Suprapubic skin (tissue), 4 donors: ENCODE data around the gene MOB4. TPM values are rescaled to one million over a fixed set of nuclear protein-coding genes. Genes with fewer than 3 reads are reported as not detected.

Experiments used
- DNase-seq, 2 donors: peaks; one replicate each; pipeline ENCODE4 v3.0.0-alpha.2; 2019; ENCODE audit warnings: low spot score in 2 of 2
- H3K27ac ChIP-seq: fragments of 200-600 bp; sonication (generic); one replicate; pipeline ENCODE4 v1.5.1; 2019
- H3K27me3 ChIP-seq: fragments of 200-600 bp; sonication (generic); one replicate; pipeline ENCODE4 v1.5.1; 2019
- H3K36me3 ChIP-seq: fragments of 200-600 bp; sonication (generic); one replicate; pipeline ENCODE4 v1.5.1; 2019
- H3K4me1 ChIP-seq: fragments of 200-600 bp; sonication (generic); one replicate; pipeline ENCODE4 v1.5.1; 2019
- H3K4me3 ChIP-seq: fragments of 200-600 bp; sonication (generic); one replicate; pipeline ENCODE4 v1.5.1; 2019; ENCODE audit warnings: mild to moderate bottlenecking
- H3K9me3 ChIP-seq: fragments of 200-600 bp; sonication (generic); one replicate; pipeline ENCODE4 v1.5.1; 2019
- EP300 ChIP-seq: sonication (generic); formaldehyde crosslinking; IDR thresholded peaks from one replicate; pipeline ENCODE4 v1.6.1; 2017; ENCODE audit warnings: antibody characterized with exemption
- POLR2A ChIP-seq, 2 donors: fragments of 450-650 bp; IDR thresholded peaks; one replicate each; pipeline ENCODE4 v1.6.1; 2017; ENCODE audit warnings: antibody characterized with exemption in 2 of 2, mild to moderate bottlenecking in 2 of 2, moderate library complexity in 2 of 2
- POLR2AphosphoS5 ChIP-seq, 3 donors: sonication (generic); formaldehyde crosslinking; IDR thresholded peaks; one replicate each; pipeline ENCODE4 v1.6.1; 2017; ENCODE audit warnings: antibody characterized with exemption in 3 of 3
- WGBS: methylation state at CpG from one replicate; pipeline ENCODE4 v1.1.5; 2018; 5-methylcytosine and 5-hydroxymethylcytosine counted together
- total RNA-seq, 4 donors: library from RNA; depleted of rRNA; stranded (reverse); fragments of >200 nt; gene quantifications; one replicate each; pipeline ENCODE4 v1.1.0, GENCODE V29; 2016
- TF ChIP-seq, protein P1 (sequence below), 2 donors: fragments of 200-600 bp in 1 of 2; fragments of 450-650 bp in 1 of 2; sonication (generic) in 1 of 2; IDR thresholded peaks; one replicate each; pipeline ENCODE4 v1.5.1; 2016 to 2019; ENCODE audit warnings: antibody characterized with exemption in 2 of 2, mild to moderate bottlenecking in 1 of 2, moderate library complexity in 1 of 2

MOB4 gene
- total RNA-seq, 4 donors from 2014 or later: 17.8 to 30.4 (median 22.6) TPM

DNA sequence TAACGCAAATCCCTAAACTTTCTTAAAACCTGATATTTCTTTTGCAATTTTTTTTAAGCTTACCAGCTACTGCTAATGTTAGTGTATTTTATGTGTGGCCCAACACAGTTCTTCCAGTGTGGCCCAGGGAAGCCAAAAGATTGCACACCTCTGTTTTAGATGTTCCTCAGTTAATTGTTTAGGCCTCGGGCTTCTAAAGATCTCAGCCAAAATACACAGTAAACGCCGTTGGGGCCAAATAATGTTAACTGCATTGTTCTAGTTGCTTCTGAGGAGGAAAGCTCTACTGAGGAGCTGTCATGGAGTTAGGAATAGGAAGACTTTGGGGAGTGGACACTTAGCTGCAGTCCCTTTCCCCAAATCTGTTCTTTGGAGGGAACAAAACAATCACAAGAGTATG, 13.7 kb upstream of the MOB4 start:
- H3K27ac ChIP-seq: no peak overlapping the region
- no peak overlapping the region for H3K4me3 ChIP-seq
- 56% methylated on average over 4 of the region's 4 CpGs for WGBS
- no peak for TF ChIP-seq POLR2AphosphoS5 (IDR thresholded peaks at IDR 0.05)
- no peak for TF ChIP-seq EP300
- TF ChIP-seq, protein P1, sequence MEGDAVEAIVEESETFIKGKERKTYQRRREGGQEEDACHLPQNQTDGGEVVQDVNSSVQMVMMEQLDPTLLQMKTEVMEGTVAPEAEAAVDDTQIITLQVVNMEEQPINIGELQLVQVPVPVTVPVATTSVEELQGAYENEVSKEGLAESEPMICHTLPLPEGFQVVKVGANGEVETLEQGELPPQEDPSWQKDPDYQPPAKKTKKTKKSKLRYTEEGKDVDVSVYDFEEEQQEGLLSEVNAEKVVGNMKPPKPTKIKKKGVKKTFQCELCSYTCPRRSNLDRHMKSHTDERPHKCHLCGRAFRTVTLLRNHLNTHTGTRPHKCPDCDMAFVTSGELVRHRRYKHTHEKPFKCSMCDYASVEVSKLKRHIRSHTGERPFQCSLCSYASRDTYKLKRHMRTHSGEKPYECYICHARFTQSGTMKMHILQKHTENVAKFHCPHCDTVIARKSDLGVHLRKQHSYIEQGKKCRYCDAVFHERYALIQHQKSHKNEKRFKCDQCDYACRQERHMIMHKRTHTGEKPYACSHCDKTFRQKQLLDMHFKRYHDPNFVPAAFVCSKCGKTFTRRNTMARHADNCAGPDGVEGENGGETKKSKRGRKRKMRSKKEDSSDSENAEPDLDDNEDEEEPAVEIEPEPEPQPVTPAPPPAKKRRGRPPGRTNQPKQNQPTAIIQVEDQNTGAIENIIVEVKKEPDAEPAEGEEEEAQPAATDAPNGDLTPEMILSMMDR (IDR thresholded peaks at IDR 0.05): no peak
- TF ChIP-seq POLR2A (IDR thresholded peaks at IDR 0.05): no peak
- H3K36me3 ChIP-seq: peaks cover 15% of the 10 kb centered on the region
- DNase-seq: no peak
- H3K27me3 ChIP-seq: no peaks in the 10 kb centered on the region
- H3K9me3 ChIP-seq: no peaks in the 10 kb centered on the region
- H3K4me1 ChIP-seq: peaks cover 39% of the 10 kb centered on the region

DNA sequence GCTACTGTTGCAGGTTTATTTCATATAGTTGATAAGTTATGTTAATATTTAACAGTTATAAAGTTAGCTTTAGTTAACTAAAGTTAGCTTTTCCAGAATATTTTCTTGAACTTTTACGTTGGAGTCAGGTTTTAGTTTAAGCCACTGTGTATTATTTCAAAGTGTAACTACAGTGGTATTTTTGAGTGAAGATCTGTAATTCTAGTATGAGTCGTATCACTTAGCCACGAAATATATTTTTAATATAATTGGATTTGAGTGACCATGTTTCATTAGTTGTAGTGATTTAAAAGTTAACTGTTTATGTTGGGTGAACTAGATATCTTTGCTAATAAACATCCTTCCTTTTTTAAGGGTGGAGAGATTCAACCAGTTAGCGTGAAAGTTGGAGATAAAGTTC, 13.2 kb upstream of the MOB4 start:
- H3K4me3 ChIP-seq: no peak overlapping the region
- WGBS: 74% methylated on average over 4 of the region's 4 CpGs
- H3K36me3 ChIP-seq: peaks cover 15% of the 10 kb centered on the region
- no peaks in the 10 kb centered on the region for H3K27me3 ChIP-seq
- TF ChIP-seq POLR2AphosphoS5 (IDR thresholded peaks at IDR 0.05): no peak
- TF ChIP-seq POLR2A (IDR thresholded peaks at IDR 0.05): no peak
- TF ChIP-seq, protein P1 (IDR thresholded peaks at IDR 0.05): no peak
- TF ChIP-seq EP300: no peak
- no peak overlapping the region for H3K27ac ChIP-seq
- peaks cover 35% of the 10 kb centered on the region for H3K4me1 ChIP-seq
- no peaks in the 10 kb centered on the region for H3K9me3 ChIP-seq
- DNase-seq: no peak

DNA sequence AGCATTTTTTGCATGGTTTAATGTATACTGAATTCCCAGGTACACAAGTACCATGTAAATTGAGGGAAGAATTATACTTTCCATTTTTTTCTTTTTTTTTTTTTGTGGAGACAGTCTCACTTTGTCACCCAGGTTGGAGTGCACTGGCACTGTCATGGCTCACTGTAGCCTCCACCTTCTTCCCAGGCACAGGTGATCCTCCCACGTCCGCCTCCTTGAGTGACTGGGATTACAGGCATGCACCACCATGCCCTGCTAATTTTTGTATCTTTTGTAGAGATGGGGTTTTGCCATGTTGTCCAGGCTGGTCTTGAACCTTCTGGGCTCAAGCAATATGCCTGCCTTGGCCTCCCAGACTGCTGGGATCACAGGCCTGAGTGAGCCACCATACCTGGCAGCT, 11.9 kb upstream of the MOB4 start:
- Histone ChIP-seq H3K27me3 (no peaks in the 10 kb centered on the region), H3K36me3 (peaks cover 15% of the 10 kb centered on the region), H3K9me3 (no peaks in the 10 kb centered on the region), H3K4me1 (peaks cover 22% of the 10 kb centered on the region), H3K27ac (no peak overlapping the region), H3K4me3 (no peak overlapping the region)
- no peak for DNase-seq
- 90% methylated on average over 2 of the region's 2 CpGs for WGBS
- TF ChIP-seq, protein P1 (IDR thresholded peaks at IDR 0.05): no peak
- TF ChIP-seq EP300 (no peak), POLR2AphosphoS5 (IDR thresholded peaks at IDR 0.05) (no peak), POLR2A (IDR thresholded peaks at IDR 0.05) (no peak)

DNA sequence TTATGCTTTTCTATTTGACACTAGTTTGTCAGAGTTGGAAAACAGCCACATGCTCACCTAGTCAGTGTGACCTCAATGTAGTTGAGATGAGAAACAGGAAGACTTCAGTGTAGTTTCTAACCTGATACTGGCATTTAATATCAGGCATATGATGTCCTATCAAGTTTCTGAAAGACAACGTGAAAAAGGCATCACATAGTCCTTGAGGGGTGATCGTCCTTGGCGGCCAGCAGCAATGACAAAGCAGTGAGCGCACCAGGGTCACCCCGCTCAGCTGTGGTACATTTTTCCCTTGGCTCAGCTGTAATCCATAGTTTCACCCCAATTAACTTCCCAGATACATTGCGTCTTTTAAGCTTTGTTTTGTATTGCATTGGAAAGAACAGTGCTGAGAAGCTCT, 11.4 kb upstream of the MOB4 start:
- no peaks in the 10 kb centered on the region for H3K27me3 ChIP-seq
- 93% methylated on average over 6 of the region's 6 CpGs for WGBS

DNA sequence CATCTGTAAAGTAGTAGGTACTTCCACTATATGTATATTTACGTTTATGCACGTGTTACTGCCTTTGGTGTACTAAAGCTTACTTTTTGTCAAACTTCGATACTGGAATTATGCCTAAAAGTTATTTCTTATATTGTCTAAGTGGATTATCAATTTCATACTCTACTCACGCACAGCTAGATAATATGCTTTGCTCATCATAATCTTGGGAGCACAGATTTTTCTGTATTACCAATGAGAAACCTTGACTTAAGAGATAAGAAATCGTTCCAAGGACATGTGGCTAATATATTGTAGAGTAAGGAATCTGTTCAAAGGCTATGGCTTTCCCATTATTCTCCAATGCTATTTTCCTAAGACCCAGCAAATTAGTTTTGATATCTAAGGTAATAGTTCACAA, 9.2 kb upstream of the MOB4 start:
- 95% methylated on average over 5 of the region's 5 CpGs for WGBS
- no peaks in the 10 kb centered on the region for H3K27me3 ChIP-seq
- TF ChIP-seq EP300: no peak
- TF ChIP-seq POLR2A (IDR thresholded peaks at IDR 0.05): no peak
- TF ChIP-seq, protein P1 (IDR thresholded peaks at IDR 0.05): no peak
- no peak for TF ChIP-seq POLR2AphosphoS5 (IDR thresholded peaks at IDR 0.05)

More for the DNA sequence above, 11.4 kb upstream of the MOB4 start:
- DNase-seq: no peak
- Histone ChIP-seq H3K9me3 (no peaks in the 10 kb centered on the region), H3K4me3 (no peak overlapping the region), H3K4me1 (peaks cover 21% of the 10 kb centered on the region), H3K36me3 (peaks cover 15% of the 10 kb centered on the region), H3K27ac (no peak overlapping the region)
- TF ChIP-seq POLR2A (IDR thresholded peaks at IDR 0.05) (no peak), EP300 (no peak), POLR2AphosphoS5 (IDR thresholded peaks at IDR 0.05) (no peak)
- TF ChIP-seq, protein P1 (IDR thresholded peaks at IDR 0.05): no peak

More for the DNA sequence above, 9.2 kb upstream of the MOB4 start:
- Histone ChIP-seq H3K36me3 (peaks cover 15% of the 10 kb centered on the region), H3K4me3 (no peak overlapping the region), H3K4me1 (peaks cover 13% of the 10 kb centered on the region), H3K27ac (no peak overlapping the region), H3K9me3 (no peaks in the 10 kb centered on the region)
- no peak for DNase-seq
